GM13976 (cell line): ENCODE measurements around the gene GUCY1A1.

Experiments used
- DNase-seq: peaks from one replicate; pipeline ENCODE4 v3.0.0; 2012; ENCODE audit warnings: low spot score
- CTCF ChIP-seq: IDR thresholded peaks from 2 replicates; pipeline ENCODE4 v1.5.1; 2012; ENCODE audit warnings: borderline replicate concordance, mild to moderate bottlenecking; ENCODE audit not compliant: insufficient read depth; ENCODE audit errors: extremely low read depth, missing control alignments, control extremely low read depth
- in situ Hi-C: fragments of 300-500 bp; cut with MboI; formaldehyde crosslinking; loops from one replicate; pipeline ENCODE4 v1.12.0; 2022; ENCODE audit warnings: low sequenced_read_pairs, mixed read lengths, inconsistent platforms; ENCODE audit not compliant: unreplicated experiment

GUCY1A1 gene

GRCh38 chr4:155765149-155765548 is 98.5 kb downstream of the GUCY1A1 start:
- DNase-seq, result no peak
- no peak for TF ChIP-seq CTCF
- in situ Hi-C loops, result no loop called here

GRCh38 chr4:155766622-155767021 is 100.0 kb downstream of the GUCY1A1 start:
- in situ Hi-C loops, result no loop called here
- no peak for DNase-seq
- TF ChIP-seq CTCF, result no peak

GRCh38 chr4:155768370-155768769 is 101.7 kb downstream of the GUCY1A1 start:
- DNase-seq, result no peak
- in situ Hi-C loops, result no loop called here
- TF ChIP-seq CTCF, result no peak

GRCh38 chr4:155769090-155769489 is 102.4 kb downstream of the GUCY1A1 start:
- TF ChIP-seq CTCF, result no peak
- in situ Hi-C loops, result no loop called here
- DNase-seq, result no peak

GRCh38 chr4:155772459-155773195 is 106.0 kb downstream of the GUCY1A1 start:
- DNase-seq, result no peak
- TF ChIP-seq CTCF, result no peak
- in situ Hi-C loops, result no loop called here

- no peak for DNase-seq
- in situ Hi-C loops, result no loop called here
- TF ChIP-seq CTCF, result no peak
Observed at GRCh38 chr4:155773196-155773800, 106.7 kb downstream of the GUCY1A1 start.

- no peak for TF ChIP-seq CTCF
- in situ Hi-C loops, result no loop called here
- DNase-seq, result no peak
Observed at GRCh38 chr4:155774033-155774432, 107.4 kb downstream of the GUCY1A1 start.
